Measurements from ENCODE around the gene RAB33A. TPM values are rescaled to one million over a fixed set of nuclear protein-coding genes. Genes with fewer than 3 reads are reported as not detected.

Gene RAB33A
- polyA plus RNA-seq = 1.7 TPM
- long read RNA-seq, donor 1 = 0 reads
- long read RNA-seq, donor 2, partial matches to known transcripts = 0 of 4 reads
- long read RNA-seq, donor 2, other reads (novel, unspliced or antisense) = 0 of 4 reads
- long read RNA-seq, donor 3 = 0 reads
- long read RNA-seq, donor 4 = 0 reads
- long read RNA-seq, donor 5, partial matches to known transcripts = 0 of 2 reads
- long read RNA-seq, donor 5, other reads (novel, unspliced or antisense) = 0 of 2 reads
- long read RNA-seq, donor 6 = 0 reads
- long read RNA-seq, donor 7, partial matches to known transcripts = 0 of 2 reads
- long read RNA-seq, donor 7, other reads (novel, unspliced or antisense) = 0 of 2 reads
- long read RNA-seq, donor 8, transcript RAB33A-201 (2 exons, 1,258 nt) = major isoform, 5 of 5 reads
- long read RNA-seq, donor 8, partial matches to known transcripts = 0 of 5 reads
- long read RNA-seq, donor 8, other reads (novel, unspliced or antisense) = 0 of 5 reads
- long read RNA-seq, donor 9 = 0 reads
- long read RNA-seq, donor 10, partial matches to known transcripts = 0 of 3 reads
- long read RNA-seq, donor 10, other reads (novel, unspliced or antisense) = 0 of 3 reads
- long read RNA-seq, donor 11 = 0 reads

DNA sequence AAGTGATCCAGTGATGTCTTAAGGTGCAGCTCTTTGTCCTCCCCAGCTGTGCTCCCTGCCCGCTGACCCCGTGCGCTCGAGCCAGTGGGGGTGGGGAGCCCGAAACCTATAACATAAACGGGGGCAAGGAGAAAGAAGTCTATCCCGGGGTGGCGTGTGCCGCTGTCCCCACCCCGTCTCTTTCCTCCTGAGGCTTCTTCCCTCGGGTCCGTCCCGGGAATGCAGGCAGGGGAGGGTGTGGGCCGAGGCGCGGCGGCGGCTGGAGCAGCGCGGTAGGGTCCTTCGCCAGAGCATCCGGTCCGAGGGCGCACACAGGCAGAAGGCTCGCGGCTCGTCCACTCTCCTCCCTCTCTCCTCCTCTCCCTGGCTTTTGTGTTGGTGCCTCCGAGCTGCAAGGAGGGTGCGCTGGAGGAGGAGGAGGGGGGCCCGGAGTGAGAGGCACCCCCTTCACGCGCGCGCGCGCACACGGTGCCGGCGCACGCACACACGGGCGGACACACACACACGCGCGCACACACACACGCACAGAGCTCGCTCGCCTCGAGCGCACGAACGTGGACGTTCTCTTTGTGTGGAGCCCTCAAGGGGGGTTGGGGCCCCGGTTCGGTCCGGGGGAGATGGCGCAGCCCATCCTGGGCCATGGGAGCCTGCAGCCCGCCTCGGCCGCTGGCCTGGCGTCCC lies at the start of gene RAB33A:
RAB33A (plus strand) TSS at position 517 of the 681 bp plus-strand sequence; CDS start at position 618, 101 bp downstream.
- DNase-seq = peak in 1 of 2 donors; percentile 42
- no peaks in the 10 kb centered on the region for H3K36me3 ChIP-seq (ENCODE audit: control insufficient read depth, insufficient read depth, low read length)
- H3K9me3 ChIP-seq (ENCODE audit: control insufficient read depth, low read depth, low read length) = no peaks in the 10 kb centered on the region
- peaks cover 22% of the 10 kb centered on the region for H3K27me3 ChIP-seq (ENCODE audit: control insufficient read depth, insufficient read depth, low read length)
- peak within 1 kb of the TSS; percentile 46 for H3K4me3 ChIP-seq (ENCODE audit: low read length)
- H3K4me1 ChIP-seq (ENCODE audit: control insufficient read depth, insufficient read depth, low read length) = peaks cover 5% of the 10 kb centered on the region
- no CpG with 5 or more reads among the region's 61 CpGs for WGBS (ENCODE audit: insufficient coverage, low lambda C conversion rate)
- H3K27ac ChIP-seq (ENCODE audit: low read length) = no peak within 1 kb of the TSS

DNA sequence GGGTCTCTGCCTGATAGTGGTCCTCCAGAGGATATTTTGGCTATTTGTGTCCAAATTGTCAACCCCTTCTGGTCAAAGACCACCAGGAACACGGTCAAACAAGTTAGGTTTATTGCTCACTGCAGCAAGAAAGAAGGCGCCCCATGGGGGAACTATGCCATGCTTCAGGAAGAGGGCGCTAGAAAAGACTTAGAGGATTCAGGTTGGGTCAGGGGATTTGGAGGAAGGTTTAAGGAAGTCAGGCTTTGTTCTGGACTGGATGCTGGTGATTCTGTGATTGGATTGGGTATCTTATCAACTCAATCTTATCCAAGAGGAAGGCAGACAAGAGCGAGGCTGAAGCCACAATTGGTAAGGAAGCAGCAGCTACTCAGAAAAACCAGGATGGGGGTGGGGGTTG lies 47.2 kb upstream of the RAB33A start:
- Histone ChIP-seq H3K4me3 (ENCODE audit: low read length) (no peak overlapping the region), H3K4me1 (ENCODE audit: control insufficient read depth, insufficient read depth, low read length) (peaks cover 1% of the 10 kb centered on the region), H3K27me3 (ENCODE audit: control insufficient read depth, insufficient read depth, low read length) (no peaks in the 10 kb centered on the region), H3K9me3 (ENCODE audit: control insufficient read depth, low read depth, low read length) (no peaks in the 10 kb centered on the region), H3K36me3 (ENCODE audit: control insufficient read depth, insufficient read depth, low read length) (peaks cover 19% of the 10 kb centered on the region), H3K27ac (ENCODE audit: low read length) (no peak overlapping the region)
- DNase-seq = no peak
- no CpG with 5 or more reads among the region's 4 CpGs for WGBS (ENCODE audit: insufficient coverage, low lambda C conversion rate)

DNA sequence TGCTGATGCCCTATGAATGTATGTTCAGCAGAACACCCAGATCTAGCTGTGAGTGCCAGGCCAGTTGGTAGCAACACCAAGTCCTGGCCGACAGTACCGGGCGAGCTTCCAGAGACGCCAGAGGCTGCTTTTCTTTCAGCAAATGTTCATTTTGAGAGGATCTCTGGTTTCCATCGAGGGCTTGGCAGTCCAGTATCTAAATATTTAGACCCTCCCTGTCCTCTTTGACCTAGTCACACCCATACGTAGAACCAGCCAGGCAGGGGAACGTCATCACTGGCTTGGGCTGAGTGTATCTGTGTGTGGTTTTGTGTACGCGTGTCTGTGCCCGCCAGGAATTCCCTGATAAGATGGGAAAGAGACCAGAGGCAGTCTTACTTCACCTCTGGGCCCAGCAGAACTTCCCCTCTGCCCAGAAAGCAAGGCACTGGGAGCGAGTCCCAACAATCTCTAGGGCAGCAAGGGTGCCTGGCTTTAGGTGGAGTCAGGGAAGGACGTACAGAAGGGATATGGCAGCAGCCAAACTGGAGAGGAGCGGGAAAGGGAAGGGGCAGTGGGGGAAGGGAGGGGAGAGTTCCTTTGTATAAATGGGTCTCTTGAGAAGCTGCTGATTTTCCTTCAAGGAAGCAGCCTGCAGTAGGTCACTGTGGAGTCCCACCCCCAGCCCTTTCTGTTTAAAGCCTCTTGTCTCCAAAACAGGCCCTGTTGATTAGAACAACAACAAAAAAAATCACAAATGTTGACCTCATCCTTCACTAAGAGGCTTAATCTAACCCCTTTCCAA lies 46.5 kb upstream of the RAB33A start:
- no CpG with 5 or more reads among the region's 13 CpGs for WGBS (ENCODE audit: insufficient coverage, low lambda C conversion rate)

DNA sequence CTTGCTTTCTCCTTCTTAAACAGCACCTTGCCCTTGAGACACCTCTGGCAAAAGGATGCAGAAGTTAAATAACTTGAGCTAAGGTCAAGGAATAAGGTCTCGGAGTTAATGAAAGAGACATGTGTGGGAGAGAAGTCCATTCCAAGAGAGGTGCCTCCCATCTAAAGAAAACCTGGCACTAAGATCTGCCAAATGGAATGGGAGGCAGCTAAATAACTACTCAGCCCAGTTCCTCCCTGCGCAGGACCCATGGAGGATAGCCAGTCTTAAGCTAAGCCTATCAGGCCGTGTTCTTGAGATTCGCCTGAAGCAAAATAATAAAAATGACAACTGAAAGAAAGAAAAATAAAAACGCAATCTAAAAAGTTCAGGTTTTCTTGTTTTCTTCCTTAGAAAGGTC lies 40.8 kb upstream of the RAB33A start:
- Histone ChIP-seq H3K27me3 (ENCODE audit: control insufficient read depth, insufficient read depth, low read length) (no peaks in the 10 kb centered on the region), H3K27ac (ENCODE audit: low read length) (no peak overlapping the region), H3K36me3 (ENCODE audit: control insufficient read depth, insufficient read depth, low read length) (peaks cover 56% of the 10 kb centered on the region), H3K4me3 (ENCODE audit: low read length) (no peak overlapping the region), H3K4me1 (ENCODE audit: control insufficient read depth, insufficient read depth, low read length) (no peaks in the 10 kb centered on the region), H3K9me3 (ENCODE audit: control insufficient read depth, low read depth, low read length) (no peaks in the 10 kb centered on the region)
- DNase-seq = no peak
- 100% methylated on average over 2 of the region's 5 CpGs for WGBS (ENCODE audit: insufficient coverage, low lambda C conversion rate)

More for the DNA sequence above, 46.5 kb upstream of the RAB33A start:
- H3K9me3 ChIP-seq (ENCODE audit: control insufficient read depth, low read depth, low read length) = no peaks in the 10 kb centered on the region
- H3K4me3 ChIP-seq (ENCODE audit: low read length) = no peak overlapping the region
- no peaks in the 10 kb centered on the region for H3K4me1 ChIP-seq (ENCODE audit: control insufficient read depth, insufficient read depth, low read length)
- no peaks in the 10 kb centered on the region for H3K27me3 ChIP-seq (ENCODE audit: control insufficient read depth, insufficient read depth, low read length)
- peaks cover 26% of the 10 kb centered on the region for H3K36me3 ChIP-seq (ENCODE audit: control insufficient read depth, insufficient read depth, low read length)
- H3K27ac ChIP-seq (ENCODE audit: low read length) = no peak overlapping the region
- DNase-seq = no peak

DNA sequence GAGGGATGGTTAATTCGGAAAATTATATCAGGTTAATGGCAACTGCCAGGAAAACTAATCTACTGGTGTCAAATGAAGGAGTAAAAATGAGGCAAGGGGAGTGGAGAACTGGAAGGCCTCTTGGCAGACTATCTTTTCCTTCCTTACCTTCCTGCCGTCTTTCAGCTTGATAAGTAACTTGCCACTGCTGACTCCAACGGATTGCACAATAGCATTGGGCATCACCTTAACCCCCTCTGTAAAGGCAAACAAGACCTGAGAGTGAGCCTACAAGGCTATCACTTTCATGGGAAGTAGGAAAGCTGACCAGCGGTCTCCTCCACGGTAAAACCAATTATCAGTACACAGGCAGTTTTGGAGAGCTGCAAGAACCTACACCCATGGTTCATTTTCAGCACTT lies 35.3 kb upstream of the RAB33A start:
- Histone ChIP-seq H3K9me3 (ENCODE audit: control insufficient read depth, low read depth, low read length) (no peaks in the 10 kb centered on the region), H3K27me3 (ENCODE audit: control insufficient read depth, insufficient read depth, low read length) (no peaks in the 10 kb centered on the region), H3K27ac (ENCODE audit: low read length) (no peak overlapping the region), H3K36me3 (ENCODE audit: control insufficient read depth, insufficient read depth, low read length) (peaks cover 47% of the 10 kb centered on the region), H3K4me1 (ENCODE audit: control insufficient read depth, insufficient read depth, low read length) (no peaks in the 10 kb centered on the region), H3K4me3 (ENCODE audit: low read length) (no peak overlapping the region)
- DNase-seq = peak in 1 of 2 donors; percentile 41
- no CpG with 5 or more reads among the region's 5 CpGs for WGBS (ENCODE audit: insufficient coverage, low lambda C conversion rate)

DNA sequence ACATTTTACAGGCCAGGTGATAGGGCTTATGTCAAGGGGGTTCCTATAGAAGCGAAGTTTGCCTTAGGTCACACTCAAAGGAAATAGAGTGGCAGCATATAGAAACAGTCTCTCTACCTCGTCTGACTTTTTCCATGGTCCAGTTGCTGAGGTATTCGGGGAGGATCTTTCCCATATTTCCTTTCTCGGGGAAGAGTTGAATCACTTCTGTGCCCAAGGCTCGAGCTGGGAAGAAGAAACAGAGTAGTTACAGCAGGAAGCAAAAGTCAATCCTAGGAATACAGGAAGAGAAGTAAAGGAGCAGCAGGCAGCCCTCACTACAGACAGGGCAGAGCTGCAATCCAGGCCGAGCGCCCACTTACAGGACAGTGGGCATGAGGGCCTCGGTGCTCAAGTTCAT lies 34.8 kb upstream of the RAB33A start:
- no peak for DNase-seq
- no CpG with 5 or more reads among the region's 8 CpGs for WGBS (ENCODE audit: insufficient coverage, low lambda C conversion rate)
- Histone ChIP-seq H3K4me3 (ENCODE audit: low read length) (no peak overlapping the region), H3K27me3 (ENCODE audit: control insufficient read depth, insufficient read depth, low read length) (no peaks in the 10 kb centered on the region), H3K4me1 (ENCODE audit: control insufficient read depth, insufficient read depth, low read length) (no peaks in the 10 kb centered on the region), H3K27ac (ENCODE audit: low read length) (no peak overlapping the region), H3K9me3 (ENCODE audit: control insufficient read depth, low read depth, low read length) (no peaks in the 10 kb centered on the region), H3K36me3 (ENCODE audit: control insufficient read depth, insufficient read depth, low read length) (peaks cover 47% of the 10 kb centered on the region)

DNA sequence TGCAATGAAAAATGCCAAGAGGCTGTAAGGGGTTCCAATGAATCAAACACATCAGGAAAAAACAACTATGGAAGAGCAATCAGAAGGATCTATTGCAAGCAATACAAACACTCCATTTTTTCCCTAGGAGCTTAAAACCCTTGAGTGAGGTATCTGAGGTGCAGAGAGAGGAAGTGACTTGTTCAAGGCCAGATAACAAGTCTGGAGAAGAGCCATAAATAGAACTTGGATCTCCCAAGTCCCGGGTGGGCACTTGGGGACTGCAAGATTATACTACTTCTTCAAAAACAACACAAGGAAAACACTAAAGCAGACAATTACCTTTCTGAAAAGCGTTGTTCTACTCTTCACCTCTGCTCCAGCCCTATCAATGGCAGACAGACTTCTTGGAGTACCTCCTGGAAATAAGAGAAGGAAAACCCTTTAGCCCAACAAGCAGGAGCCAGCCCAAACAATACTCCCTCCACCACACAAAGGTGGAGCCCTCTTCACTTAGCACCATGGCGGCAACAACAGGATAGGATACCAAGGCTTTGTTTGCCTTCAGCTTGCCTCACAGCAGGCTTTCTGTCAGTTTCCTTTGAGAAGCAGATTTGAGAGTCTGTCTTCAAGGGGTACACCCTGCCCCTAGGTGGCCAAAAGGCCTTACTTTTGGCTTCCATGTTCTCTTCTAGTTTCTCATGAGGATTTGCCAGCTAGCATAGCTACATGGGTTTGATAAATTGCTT lies 32.1 kb upstream of the RAB33A start:
- DNase-seq = no peak
- H3K4me3 ChIP-seq (ENCODE audit: low read length) = no peak overlapping the region
- H3K9me3 ChIP-seq (ENCODE audit: control insufficient read depth, low read depth, low read length) = no peaks in the 10 kb centered on the region
- no CpG with 5 or more reads among the region's 3 CpGs for WGBS (ENCODE audit: insufficient coverage, low lambda C conversion rate)
- H3K36me3 ChIP-seq (ENCODE audit: control insufficient read depth, insufficient read depth, low read length) = peaks cover 46% of the 10 kb centered on the region
- no peak overlapping the region for H3K27ac ChIP-seq (ENCODE audit: low read length)
- H3K4me1 ChIP-seq (ENCODE audit: control insufficient read depth, insufficient read depth, low read length) = no peaks in the 10 kb centered on the region
- H3K27me3 ChIP-seq (ENCODE audit: control insufficient read depth, insufficient read depth, low read length) = no peaks in the 10 kb centered on the region

DNA sequence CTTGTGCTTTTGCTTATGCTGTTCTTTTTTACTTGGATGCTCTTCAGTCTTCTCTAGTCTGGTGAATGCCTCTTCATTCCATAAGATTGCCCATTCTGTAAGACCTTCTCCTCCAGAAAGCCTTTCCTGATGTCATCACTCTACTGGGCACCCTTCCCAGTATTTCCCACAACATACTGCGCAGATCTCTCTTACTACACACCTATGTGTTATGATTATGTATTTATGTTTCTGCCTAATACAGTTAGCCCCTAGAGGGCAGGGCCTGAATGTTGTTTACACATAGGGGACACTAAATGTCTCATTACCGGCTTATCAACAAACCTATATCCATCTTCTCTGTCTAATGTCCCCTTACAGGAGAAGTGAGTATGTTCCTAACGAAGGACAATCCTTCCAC lies 27.3 kb upstream of the RAB33A start:
- Histone ChIP-seq H3K36me3 (ENCODE audit: control insufficient read depth, insufficient read depth, low read length) (peaks cover 49% of the 10 kb centered on the region), H3K4me3 (ENCODE audit: low read length) (no peak overlapping the region), H3K4me1 (ENCODE audit: control insufficient read depth, insufficient read depth, low read length) (no peaks in the 10 kb centered on the region), H3K27ac (ENCODE audit: low read length) (no peak overlapping the region), H3K27me3 (ENCODE audit: control insufficient read depth, insufficient read depth, low read length) (no peaks in the 10 kb centered on the region), H3K9me3 (ENCODE audit: control insufficient read depth, low read depth, low read length) (no peaks in the 10 kb centered on the region)
- no CpG with 5 or more reads among the region's 3 CpGs for WGBS (ENCODE audit: insufficient coverage, low lambda C conversion rate)
- no peak for DNase-seq

DNA sequence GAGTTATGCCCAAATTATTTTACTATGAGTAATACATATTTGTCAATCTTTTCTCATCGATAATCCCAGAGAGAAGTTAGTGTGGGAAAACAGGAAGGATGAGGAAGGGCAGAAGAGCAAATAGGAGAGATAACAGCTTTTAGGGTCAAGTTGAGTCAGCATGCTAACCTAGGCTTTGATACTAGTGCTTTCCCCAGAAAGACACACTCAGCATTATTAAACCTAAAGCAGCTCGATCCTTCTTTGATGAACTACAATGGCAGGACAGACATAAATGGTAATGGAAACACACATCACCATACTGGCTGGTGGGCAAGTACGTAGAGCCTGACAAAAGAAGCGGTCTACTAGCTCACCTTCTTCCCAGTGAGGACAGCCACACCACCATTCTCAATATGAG lies 26.6 kb upstream of the RAB33A start:
- no peak for DNase-seq
- no CpG with 5 or more reads among the region's 4 CpGs for WGBS (ENCODE audit: insufficient coverage, low lambda C conversion rate)
- Histone ChIP-seq H3K27me3 (ENCODE audit: control insufficient read depth, insufficient read depth, low read length) (no peaks in the 10 kb centered on the region), H3K27ac (ENCODE audit: low read length) (no peak overlapping the region), H3K9me3 (ENCODE audit: control insufficient read depth, low read depth, low read length) (no peaks in the 10 kb centered on the region), H3K4me3 (ENCODE audit: low read length) (no peak overlapping the region), H3K36me3 (ENCODE audit: control insufficient read depth, insufficient read depth, low read length) (peaks cover 43% of the 10 kb centered on the region), H3K4me1 (ENCODE audit: control insufficient read depth, insufficient read depth, low read length) (no peaks in the 10 kb centered on the region)

Measured in large intestine (tissue), 12 donors.